Measurements from ENCODE around the gene CDC34. TPM values are rescaled to one million over a fixed set of nuclear protein-coding genes. Genes with fewer than 3 reads are reported as not detected.

Gene CDC34
- total and polyA plus RNA-seq, 4 donors: 19.2 to 83.8 (median 41.7) TPM

GRCh38 chr19:519449-519865, 12.1 kb upstream of the CDC34 start:
- H3K4me1 ChIP-seq (ENCODE audit: control insufficient read depth in 4 of 4, insufficient read depth in 4 of 4, low read length in 3 of 4): no peaks in the 10 kb centered on the region
- WGBS: 76% methylated on average over 45 of the region's 45 CpGs
- H3K27me3 ChIP-seq (ENCODE audit: control insufficient read depth in 4 of 4, insufficient read depth in 4 of 4, low read length in 3 of 4): no peaks in the 10 kb centered on the region
- no peaks in the 10 kb centered on the region for H3K36me3 ChIP-seq (ENCODE audit: control insufficient read depth in 4 of 4, insufficient read depth in 3 of 4, low read depth in 1 of 4, low read length in 3 of 4)
- H3K9me3 ChIP-seq (ENCODE audit: control insufficient read depth in 4 of 4, low read length in 3 of 4): no peaks in the 10 kb centered on the region
- no peak overlapping the region for H3K27ac ChIP-seq (ENCODE audit: low read depth in 1 of 2, low read length in 2 of 2)
- no peak for DNase-seq (ENCODE audit: low spot score)
- H3K4me3 ChIP-seq (ENCODE audit: low read depth in 1 of 3, low read length in 3 of 3): no peak overlapping the region
- TF ChIP-seq RAD21 (IDR thresholded peaks at IDR 0.05) (no peak), FOXA1 (IDR thresholded peaks at IDR 0.05) (no peak), YY1 (IDR thresholded peaks at IDR 0.05) (no peak), JUND (IDR thresholded peaks at IDR 0.05) (no peak), TAF1 (conservative IDR thresholded peaks at IDR 0.05) (no peak), EGR1 (IDR thresholded peaks at IDR 0.05; ENCODE audit: low read depth in 2 of 2) (no peak), HNF4A (conservative IDR thresholded peaks at IDR 0.05) (no peak), NR2F2 (IDR thresholded peaks at IDR 0.05) (no peak), RXRA (IDR thresholded peaks at IDR 0.05) (no peak), HNF4G (IDR thresholded peaks at IDR 0.05) (no peak), GABPA (IDR thresholded peaks at IDR 0.05 in 1 of 2, conservative IDR thresholded peaks at IDR 0.05 in 1 of 2) (no peak), REST (IDR thresholded peaks at IDR 0.05) (no peak), ATF3 (IDR thresholded peaks at IDR 0.05) (no peak)
- TF ChIP-seq, protein P1, sequence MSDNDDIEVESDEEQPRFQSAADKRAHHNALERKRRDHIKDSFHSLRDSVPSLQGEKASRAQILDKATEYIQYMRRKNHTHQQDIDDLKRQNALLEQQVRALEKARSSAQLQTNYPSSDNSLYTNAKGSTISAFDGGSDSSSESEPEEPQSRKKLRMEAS (IDR thresholded peaks at IDR 0.05): no peak
- TF ChIP-seq, protein P2, sequence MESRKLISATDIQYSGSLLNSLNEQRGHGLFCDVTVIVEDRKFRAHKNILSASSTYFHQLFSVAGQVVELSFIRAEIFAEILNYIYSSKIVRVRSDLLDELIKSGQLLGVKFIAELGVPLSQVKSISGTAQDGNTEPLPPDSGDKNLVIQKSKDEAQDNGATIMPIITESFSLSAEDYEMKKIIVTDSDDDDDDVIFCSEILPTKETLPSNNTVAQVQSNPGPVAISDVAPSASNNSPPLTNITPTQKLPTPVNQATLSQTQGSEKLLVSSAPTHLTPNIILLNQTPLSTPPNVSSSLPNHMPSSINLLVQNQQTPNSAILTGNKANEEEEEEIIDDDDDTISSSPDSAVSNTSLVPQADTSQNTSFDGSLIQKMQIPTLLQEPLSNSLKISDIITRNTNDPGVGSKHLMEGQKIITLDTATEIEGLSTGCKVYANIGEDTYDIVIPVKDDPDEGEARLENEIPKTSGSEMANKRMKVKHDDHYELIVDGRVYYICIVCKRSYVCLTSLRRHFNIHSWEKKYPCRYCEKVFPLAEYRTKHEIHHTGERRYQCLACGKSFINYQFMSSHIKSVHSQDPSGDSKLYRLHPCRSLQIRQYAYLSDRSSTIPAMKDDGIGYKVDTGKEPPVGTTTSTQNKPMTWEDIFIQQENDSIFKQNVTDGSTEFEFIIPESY (IDR thresholded peaks at IDR 0.05): no peak
- H3K9ac ChIP-seq (ENCODE audit: low read depth in 1 of 2, low read length in 2 of 2): no peak overlapping the region

DNA sequence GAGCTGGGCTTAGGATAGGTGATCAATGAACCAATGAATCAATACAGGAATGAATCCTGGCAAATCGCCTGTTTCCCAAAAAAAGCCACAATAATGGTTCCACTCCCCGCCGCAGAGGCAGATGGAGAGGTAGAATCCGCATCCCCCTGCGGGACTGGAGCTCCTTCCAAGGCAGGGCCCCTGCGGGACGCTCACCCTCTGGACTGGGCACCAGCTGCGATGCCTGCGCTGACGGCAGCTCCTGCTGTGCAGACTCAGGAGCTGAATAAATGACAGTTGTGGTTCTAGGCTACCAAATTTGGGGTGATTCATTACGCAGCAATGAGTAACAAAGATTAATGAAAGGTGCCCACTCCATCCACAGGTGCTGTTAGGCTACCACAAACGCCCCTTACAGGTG, 8.8 kb upstream of the CDC34 start:
- no peak overlapping the region for H3K9ac ChIP-seq (ENCODE audit: low read depth in 1 of 2, low read length in 2 of 2)
- H3K27ac ChIP-seq (ENCODE audit: low read depth in 1 of 2, low read length in 2 of 2): no peak overlapping the region
- 94% methylated on average over 12 of the region's 12 CpGs for WGBS
- no peaks in the 10 kb centered on the region for H3K27me3 ChIP-seq (ENCODE audit: control insufficient read depth in 4 of 4, insufficient read depth in 4 of 4, low read length in 3 of 4)
- DNase-seq (ENCODE audit: low spot score): no peak
- no peaks in the 10 kb centered on the region for H3K36me3 ChIP-seq (ENCODE audit: control insufficient read depth in 4 of 4, insufficient read depth in 3 of 4, low read depth in 1 of 4, low read length in 3 of 4)
- H3K9me3 ChIP-seq (ENCODE audit: control insufficient read depth in 4 of 4, low read length in 3 of 4): no peaks in the 10 kb centered on the region
- H3K4me3 ChIP-seq (ENCODE audit: low read depth in 1 of 3, low read length in 3 of 3): no peak overlapping the region
- H3K4me1 ChIP-seq (ENCODE audit: control insufficient read depth in 4 of 4, insufficient read depth in 4 of 4, low read length in 3 of 4): no peaks in the 10 kb centered on the region
- TF ChIP-seq NR2F2 (IDR thresholded peaks at IDR 0.05) (no peak), ATF3 (IDR thresholded peaks at IDR 0.05) (no peak), HNF4G (IDR thresholded peaks at IDR 0.05) (no peak), SP1 (IDR thresholded peaks at IDR 0.05) (no peak), GABPA (IDR thresholded peaks at IDR 0.05 in 1 of 2, conservative IDR thresholded peaks at IDR 0.05 in 1 of 2) (no peak)
- TF ChIP-seq, protein P2 (IDR thresholded peaks at IDR 0.05): no peak
- TF ChIP-seq, protein P1 (IDR thresholded peaks at IDR 0.05): no peak
- TF ChIP-seq, protein P3, sequence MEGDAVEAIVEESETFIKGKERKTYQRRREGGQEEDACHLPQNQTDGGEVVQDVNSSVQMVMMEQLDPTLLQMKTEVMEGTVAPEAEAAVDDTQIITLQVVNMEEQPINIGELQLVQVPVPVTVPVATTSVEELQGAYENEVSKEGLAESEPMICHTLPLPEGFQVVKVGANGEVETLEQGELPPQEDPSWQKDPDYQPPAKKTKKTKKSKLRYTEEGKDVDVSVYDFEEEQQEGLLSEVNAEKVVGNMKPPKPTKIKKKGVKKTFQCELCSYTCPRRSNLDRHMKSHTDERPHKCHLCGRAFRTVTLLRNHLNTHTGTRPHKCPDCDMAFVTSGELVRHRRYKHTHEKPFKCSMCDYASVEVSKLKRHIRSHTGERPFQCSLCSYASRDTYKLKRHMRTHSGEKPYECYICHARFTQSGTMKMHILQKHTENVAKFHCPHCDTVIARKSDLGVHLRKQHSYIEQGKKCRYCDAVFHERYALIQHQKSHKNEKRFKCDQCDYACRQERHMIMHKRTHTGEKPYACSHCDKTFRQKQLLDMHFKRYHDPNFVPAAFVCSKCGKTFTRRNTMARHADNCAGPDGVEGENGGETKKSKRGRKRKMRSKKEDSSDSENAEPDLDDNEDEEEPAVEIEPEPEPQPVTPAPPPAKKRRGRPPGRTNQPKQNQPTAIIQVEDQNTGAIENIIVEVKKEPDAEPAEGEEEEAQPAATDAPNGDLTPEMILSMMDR (IDR thresholded peaks at IDR 0.05; ENCODE audit: low read depth, low read length, missing input control): no peak

Data from liver (tissue), 9 donors.